Activated naive CD8-positive, alpha-beta T cell treated with anti-CD3 and anti-CD28 coated beads, Interleukin-2, amount 50 U/mL, for 16 hours (primary cell): Measurements from ENCODE around the gene BCL2A1.
"Not testable (repeated sequence)": the region's sequence is repeated elsewhere in the genome, so short reads cannot be mapped to it uniquely, and the experiment has no call there.

Experiments used
- DNase-seq: peaks from one replicate; pipeline ENCODE4 v3.0.0-alpha.2; 2020; ENCODE audit warnings: low read depth, low spot score

Gene BCL2A1

GRCh38 chr15:79960502-79961212, 10.3 kb downstream of the BCL2A1 start:
- DNase-seq = no peak

DNA sequence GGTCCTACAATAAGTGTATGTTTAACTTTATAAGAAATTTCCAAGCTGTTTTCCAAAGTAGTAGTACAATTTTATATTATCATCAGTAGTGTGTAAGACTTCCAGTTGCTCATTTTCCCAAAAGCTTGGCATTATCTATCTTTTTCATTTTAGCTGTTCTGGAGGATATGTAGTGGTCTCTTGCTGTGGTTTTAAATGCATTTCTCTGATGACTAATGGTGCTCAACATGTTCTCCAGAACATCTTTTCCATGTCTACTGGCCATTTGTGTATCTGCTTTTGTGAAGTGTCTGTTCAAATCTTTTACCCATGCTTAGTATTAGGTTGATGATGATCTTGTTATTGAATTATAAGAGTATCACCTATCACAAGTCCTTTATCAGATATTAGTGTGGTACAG, 13.3 kb downstream of the BCL2A1 start:
- no peak for DNase-seq

- DNase-seq = no peak
These were observed 14.5 kb downstream of the BCL2A1 start for GRCh38 chr15:79956354-79956939.

DNA sequence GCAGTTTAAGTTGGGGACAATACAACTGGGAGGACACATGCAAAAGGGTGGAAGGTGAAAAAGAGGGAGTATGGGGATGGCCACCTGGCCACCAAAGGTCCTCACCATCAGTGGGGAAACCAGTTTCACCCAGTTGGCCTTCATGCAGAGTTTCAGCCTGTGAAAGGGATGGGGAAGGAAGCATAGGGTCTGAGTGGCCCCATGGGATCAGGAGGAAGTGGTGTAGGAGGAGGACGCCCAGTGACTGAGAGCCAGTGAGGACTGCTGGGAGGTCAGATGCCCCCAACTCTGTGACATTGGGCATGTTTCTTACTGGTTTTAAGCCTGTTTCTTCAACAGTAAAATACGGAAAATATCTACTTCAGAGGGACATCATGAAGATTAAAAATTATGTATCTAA, 16.3 kb downstream of the BCL2A1 start:
- DNase-seq = no peak

DNA sequence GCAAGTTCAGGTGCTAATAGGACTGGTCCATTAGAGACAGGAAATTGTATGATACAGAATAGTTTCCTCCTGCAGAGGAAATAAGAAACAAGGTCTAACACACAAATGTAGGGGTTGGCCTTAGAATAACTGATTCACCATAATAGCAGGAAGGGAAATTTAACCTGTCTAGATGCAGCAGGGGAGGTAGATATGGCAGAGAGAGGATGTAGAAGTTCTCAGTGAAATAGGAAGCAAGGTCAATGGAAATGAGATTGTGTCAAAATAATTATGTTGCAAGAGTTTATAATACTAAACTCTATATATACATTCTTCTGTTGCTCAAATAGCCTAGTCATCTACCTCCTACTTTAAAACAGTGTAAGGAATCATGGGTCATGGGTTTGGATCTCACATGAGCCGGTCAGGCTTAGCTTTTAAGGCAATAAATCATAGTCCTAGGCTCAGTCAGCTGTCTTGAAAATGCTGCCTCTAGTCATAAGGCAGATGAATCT, 17.0 kb downstream of the BCL2A1 start:
- no peak for DNase-seq

- no peak for DNase-seq
These were observed 18.7 kb downstream of the BCL2A1 start for GRCh38 chr15:79952329-79952728.

GRCh38 chr15:79950247-79950646, 20.7 kb downstream of the BCL2A1 start:
- DNase-seq = no peak

DNA sequence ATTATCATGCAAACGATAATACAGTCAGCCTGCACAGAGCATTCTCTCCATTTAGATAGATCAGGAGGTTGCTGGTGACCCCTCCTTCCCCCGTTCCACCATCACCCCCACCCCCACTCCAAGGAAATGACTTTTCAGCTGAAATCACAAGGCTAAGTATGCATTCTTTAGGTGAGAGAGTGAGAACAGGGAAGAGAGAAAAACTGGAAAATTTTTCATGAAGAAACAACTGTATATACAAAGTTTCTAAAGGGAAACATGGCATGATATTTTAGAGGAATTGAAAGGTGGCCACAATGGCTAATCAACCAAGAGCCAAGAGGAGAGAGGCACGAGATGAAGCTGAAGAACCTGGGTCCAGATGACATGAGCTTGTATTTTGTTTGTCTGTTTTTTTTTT, 22.2 kb downstream of the BCL2A1 start:
- DNase-seq = no peak

DNA sequence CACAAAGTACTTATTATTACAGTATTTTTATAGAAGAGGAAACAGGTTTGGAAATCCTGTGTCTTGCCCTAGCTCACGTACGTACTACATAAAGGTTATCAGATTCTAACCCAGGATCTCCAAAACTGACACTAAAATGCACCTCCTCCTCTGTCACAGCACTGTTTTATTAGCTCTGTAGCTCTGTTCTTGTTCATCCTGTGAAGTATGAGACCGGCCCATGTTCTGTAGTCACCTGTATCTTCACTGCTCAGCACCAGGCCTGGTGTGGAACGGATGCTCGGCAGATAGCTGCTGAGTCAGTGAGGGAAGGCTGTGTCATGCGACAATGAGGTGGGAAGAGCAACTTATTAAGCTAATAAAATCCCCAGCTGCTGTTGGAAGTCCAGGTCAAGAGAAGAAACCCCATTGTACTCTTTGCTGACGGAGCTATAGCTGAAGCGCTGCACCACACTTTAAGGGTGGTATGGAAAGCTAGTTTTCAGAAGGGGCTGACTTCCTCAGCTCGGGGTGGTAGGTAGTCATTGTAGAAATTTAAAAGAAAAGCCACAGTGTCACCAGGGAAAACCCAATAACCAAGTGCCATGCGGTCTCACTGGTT, 22.8 kb downstream of the BCL2A1 start:
- no peak for DNase-seq

GRCh38 chr15:79947009-79947408, 24.0 kb downstream of the BCL2A1 start:
- no peak for DNase-seq

GRCh38 chr15:79944622-79945021, 26.4 kb downstream of the BCL2A1 start:
- DNase-seq = no peak

DNA sequence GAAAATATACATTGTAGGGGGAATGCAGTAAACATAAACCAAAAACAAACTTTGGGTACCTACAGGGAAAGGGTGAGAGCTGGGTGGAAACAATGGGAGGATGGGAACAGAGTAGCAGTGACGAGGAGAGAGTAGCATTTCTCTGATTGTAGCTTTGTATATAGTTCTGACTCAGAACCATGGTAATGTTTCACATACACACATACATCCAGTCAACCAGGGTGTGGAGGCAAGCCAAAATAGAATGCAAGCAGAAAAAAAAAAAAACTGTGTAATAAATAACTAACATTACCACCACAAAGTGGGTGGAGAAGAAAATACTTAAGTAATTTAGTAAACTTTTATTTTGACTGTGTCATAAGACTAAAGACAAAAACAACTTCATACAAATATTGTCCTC, 27.2 kb downstream of the BCL2A1 start:
- no peak for DNase-seq

- DNase-seq = no peak
These were observed 28.1 kb downstream of the BCL2A1 start for GRCh38 chr15:79942741-79943481.

GRCh38 chr15:79939399-79939798, 31.6 kb downstream of the BCL2A1 start:
- no peak for DNase-seq

DNA sequence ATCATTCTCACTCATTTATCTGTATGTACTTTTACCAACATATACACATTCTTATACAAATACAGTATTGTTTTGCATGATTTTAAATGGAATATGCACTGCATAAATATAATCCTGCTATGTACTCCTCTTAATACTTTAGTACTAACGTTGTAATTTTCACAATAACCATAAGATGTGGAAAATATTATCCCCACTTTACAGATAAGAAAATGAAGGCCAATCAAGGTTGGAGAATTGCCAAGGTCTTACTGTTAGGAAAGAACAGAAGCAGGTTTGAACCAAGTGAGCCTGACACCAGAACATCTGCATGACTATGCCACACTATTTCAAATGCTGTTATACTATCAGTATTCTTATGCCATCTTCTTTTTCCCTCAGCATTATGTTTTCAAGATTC, 32.9 kb downstream of the BCL2A1 start:
- DNase-seq = no peak

GRCh38 chr15:79935556-79936201, 35.3 kb downstream of the BCL2A1 start:
- DNase-seq = not testable (repeated sequence)

DNA sequence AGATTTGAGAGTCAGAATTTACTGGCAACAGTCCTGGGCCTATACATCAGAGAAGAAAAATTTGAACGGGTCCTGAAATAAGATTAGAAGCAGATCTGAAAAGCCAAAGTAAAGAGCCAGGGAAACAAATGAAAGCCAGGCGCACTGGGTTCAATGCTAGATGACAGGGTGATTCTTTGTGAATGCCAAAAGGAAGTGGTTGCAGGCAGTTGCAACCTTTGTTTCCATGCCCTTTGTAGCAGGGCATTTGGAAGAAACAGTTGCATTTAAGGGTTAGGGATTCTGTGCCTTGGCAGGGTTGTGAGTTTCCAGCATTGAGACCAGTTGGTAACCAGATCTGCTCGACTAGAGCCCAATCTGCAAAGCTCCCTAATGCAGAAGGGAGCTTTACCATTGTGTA, 37.8 kb downstream of the BCL2A1 start:
- DNase-seq = no peak

DNA sequence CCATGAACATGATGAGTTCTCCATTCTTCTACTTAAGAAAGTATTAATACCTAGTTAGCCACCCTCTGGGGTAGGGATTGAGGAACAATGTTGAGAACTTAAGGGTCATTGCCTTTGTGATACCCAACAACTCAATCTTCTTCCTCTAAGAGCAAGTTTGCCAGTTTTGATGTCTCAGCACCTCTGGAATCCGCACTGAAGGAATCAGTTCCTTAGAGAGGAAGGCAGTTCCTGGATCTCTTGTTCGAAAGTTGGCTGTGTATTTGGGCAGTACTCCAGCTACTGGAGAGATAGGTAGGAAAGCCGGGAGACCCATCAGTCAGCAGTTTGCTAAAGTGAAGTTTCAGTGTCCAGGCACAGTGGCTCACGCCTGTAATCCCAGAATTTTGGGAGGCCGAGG, 38.5 kb downstream of the BCL2A1 start:
- no peak for DNase-seq

GRCh38 chr15:79930516-79930915, 40.5 kb downstream of the BCL2A1 start:
- DNase-seq = no peak

DNA sequence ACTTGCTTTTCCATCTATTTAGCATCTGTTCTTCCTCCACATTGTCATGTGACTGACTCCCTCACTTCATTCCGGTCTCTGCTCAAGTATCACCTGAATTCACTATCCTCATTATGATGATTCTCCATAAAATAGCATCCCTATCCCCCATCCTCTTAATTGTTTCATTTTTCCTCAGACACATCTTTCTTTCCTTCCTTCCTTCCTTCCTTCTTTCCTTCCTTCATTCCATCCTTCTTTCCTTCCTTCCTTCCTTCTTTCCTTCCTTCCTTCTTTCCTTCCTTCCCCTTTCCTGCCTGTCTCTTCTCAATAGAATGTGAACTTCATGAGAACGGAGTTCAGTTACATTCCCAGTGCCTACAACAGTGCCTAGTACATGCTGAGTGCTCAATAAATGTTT, 41.6 kb downstream of the BCL2A1 start:
- no peak for DNase-seq

DNA sequence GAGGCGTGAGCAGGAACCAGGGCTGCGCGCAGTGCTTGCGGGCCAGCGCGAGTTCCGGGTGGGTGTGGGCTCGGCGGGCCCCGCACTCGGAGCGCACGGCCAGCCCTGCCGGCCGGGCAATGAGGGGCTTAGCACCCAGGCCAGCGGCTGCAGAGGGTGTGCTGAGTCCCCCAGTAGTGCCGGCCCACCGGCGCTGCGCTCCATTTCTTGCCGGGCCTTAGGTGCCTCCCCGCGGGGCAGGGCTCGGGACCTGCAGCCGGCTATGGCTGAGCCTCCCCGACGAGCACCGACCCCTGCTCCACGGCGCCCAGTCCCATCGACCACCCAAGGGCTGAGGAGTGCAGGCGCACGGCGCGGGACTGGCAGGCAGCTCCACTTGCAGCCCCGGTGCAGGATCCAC, 44.9 kb downstream of the BCL2A1 start:
- not testable (repeated sequence) for DNase-seq

DNA sequence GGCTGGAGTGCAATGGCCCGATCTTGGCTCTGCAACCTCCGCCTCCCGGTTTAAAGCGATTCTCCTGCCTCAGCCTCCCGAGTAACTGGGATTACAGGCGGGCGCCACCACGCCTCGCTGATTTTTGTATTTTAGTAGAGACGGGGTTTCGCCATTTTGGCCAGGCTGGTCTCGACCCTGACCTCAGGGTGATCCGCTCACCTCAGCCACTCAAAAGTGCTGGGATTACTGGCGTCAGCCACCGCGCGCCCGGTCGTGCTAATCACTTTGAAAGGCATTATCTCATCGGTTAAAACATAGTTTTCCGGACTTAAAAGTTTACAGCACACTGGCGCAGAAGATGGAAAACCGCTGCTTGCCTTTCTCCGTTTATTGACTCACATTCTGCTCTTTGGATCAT, 46.6 kb downstream of the BCL2A1 start:
- no peak for DNase-seq
